ENCODE data around the gene RPS4Y2. TPM values are rescaled to one million over a fixed set of nuclear protein-coding genes. Genes with fewer than 3 reads are reported as not detected.

RPS4Y2 gene
- total RNA-seq, 1 experiment from 2014 or later, result not detected

DNA sequence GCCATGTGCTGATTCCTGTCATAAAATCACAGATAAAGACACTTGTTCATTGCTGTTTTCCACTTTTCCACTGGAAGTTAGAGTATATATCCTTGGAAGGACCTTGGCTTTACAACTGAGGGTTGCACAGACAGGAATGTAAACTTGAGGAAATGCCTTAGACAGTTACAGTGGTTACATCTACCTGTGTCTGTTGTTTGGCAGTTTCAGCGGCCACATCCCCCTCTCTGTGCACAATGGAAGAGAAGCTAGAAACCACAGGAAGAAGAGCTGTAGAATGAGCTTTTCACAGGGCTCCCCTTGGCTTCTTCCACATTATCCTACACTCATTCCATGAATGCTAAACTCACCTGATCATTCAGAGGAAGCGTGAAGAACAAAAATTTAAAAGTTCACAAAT lies 9.0 kb upstream of the RPS4Y2 start:
- POLR2A ChIA-PET, result no interaction called here
- CTCF ChIA-PET, result no interaction called here
- H3K9me3 Mint-ChIP-seq, result peaks cover 41% of the 10 kb centered on the region
- no peak overlapping the region for H3K4me3 Mint-ChIP-seq
- H3K27me3 Mint-ChIP-seq (ENCODE audit: low read depth), result no peaks in the 10 kb centered on the region
- DNase-seq (ENCODE audit: low spot score), result no peak
- TF ChIP-seq, protein P1, sequence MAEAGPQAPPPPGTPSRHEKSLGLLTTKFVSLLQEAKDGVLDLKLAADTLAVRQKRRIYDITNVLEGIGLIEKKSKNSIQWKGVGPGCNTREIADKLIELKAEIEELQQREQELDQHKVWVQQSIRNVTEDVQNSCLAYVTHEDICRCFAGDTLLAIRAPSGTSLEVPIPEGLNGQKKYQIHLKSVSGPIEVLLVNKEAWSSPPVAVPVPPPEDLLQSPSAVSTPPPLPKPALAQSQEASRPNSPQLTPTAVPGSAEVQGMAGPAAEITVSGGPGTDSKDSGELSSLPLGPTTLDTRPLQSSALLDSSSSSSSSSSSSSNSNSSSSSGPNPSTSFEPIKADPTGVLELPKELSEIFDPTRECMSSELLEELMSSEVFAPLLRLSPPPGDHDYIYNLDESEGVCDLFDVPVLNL (CRISPR knock-in tag; IDR thresholded peaks at IDR 0.05; ENCODE audit: borderline replicate concordance, low read depth), result no peak
- TF ChIP-seq SOX15 (CRISPR knock-in tag; IDR thresholded peaks at IDR 0.05) (no peak), NR2C2 (CRISPR knock-in tag; IDR thresholded peaks at IDR 0.05) (no peak), JAZF1 (CRISPR knock-in tag; IDR thresholded peaks at IDR 0.05) (no peak), STAT6 (CRISPR knock-in tag; conservative IDR thresholded peaks at IDR 0.05; ENCODE audit: low read depth) (no peak), GRHL2 (CRISPR knock-in tag; IDR thresholded peaks at IDR 0.05; ENCODE audit: insufficient replicate concordance, severe bottlenecking) (no peak), CBFB (CRISPR knock-in tag; IDR thresholded peaks at IDR 0.05; ENCODE audit: low read depth) (no peak)
- TF ChIP-seq, protein P2, sequence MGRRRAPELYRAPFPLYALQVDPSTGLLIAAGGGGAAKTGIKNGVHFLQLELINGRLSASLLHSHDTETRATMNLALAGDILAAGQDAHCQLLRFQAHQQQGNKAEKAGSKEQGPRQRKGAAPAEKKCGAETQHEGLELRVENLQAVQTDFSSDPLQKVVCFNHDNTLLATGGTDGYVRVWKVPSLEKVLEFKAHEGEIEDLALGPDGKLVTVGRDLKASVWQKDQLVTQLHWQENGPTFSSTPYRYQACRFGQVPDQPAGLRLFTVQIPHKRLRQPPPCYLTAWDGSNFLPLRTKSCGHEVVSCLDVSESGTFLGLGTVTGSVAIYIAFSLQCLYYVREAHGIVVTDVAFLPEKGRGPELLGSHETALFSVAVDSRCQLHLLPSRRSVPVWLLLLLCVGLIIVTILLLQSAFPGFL (CRISPR knock-in tag; IDR thresholded peaks at IDR 0.05; ENCODE audit: borderline replicate concordance), result no peak
- TF ChIP-seq, protein P3, sequence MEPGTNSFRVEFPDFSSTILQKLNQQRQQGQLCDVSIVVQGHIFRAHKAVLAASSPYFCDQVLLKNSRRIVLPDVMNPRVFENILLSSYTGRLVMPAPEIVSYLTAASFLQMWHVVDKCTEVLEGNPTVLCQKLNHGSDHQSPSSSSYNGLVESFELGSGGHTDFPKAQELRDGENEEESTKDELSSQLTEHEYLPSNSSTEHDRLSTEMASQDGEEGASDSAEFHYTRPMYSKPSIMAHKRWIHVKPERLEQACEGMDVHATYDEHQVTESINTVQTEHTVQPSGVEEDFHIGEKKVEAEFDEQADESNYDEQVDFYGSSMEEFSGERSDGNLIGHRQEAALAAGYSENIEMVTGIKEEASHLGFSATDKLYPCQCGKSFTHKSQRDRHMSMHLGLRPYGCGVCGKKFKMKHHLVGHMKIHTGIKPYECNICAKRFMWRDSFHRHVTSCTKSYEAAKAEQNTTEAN (CRISPR knock-in tag; IDR thresholded peaks at IDR 0.05), result no peak
- TF ChIP-seq, protein P4, sequence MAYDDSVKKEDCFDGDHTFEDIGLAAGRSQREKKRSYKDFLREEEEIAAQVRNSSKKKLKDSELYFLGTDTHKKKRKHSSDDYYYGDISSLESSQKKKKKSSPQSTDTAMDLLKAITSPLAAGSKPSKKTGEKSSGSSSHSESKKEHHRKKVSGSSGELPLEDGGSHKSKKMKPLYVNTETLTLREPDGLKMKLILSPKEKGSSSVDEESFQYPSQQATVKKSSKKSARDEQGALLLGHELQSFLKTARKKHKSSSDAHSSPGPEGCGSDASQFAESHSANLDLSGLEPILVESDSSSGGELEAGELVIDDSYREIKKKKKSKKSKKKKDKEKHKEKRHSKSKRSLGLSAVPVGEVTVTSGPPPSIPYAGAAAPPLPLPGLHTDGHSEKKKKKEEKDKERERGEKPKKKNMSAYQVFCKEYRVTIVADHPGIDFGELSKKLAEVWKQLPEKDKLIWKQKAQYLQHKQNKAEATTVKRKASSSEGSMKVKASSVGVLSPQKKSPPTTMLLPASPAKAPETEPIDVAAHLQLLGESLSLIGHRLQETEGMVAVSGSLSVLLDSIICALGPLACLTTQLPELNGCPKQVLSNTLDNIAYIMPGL (CRISPR knock-in tag; IDR thresholded peaks at IDR 0.05), result no peak
- TF ChIP-seq, protein P5, sequence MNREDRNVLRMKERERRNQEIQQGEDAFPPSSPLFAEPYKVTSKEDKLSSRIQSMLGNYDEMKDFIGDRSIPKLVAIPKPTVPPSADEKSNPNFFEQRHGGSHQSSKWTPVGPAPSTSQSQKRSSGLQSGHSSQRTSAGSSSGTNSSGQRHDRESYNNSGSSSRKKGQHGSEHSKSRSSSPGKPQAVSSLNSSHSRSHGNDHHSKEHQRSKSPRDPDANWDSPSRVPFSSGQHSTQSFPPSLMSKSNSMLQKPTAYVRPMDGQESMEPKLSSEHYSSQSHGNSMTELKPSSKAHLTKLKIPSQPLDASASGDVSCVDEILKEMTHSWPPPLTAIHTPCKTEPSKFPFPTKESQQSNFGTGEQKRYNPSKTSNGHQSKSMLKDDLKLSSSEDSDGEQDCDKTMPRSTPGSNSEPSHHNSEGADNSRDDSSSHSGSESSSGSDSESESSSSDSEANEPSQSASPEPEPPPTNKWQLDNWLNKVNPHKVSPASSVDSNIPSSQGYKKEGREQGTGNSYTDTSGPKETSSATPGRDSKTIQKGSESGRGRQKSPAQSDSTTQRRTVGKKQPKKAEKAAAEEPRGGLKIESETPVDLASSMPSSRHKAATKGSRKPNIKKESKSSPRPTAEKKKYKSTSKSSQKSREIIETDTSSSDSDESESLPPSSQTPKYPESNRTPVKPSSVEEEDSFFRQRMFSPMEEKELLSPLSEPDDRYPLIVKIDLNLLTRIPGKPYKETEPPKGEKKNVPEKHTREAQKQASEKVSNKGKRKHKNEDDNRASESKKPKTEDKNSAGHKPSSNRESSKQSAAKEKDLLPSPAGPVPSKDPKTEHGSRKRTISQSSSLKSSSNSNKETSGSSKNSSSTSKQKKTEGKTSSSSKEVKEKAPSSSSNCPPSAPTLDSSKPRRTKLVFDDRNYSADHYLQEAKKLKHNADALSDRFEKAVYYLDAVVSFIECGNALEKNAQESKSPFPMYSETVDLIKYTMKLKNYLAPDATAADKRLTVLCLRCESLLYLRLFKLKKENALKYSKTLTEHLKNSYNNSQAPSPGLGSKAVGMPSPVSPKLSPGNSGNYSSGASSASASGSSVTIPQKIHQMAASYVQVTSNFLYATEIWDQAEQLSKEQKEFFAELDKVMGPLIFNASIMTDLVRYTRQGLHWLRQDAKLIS (CRISPR knock-in tag; IDR thresholded peaks at IDR 0.05; ENCODE audit: borderline replicate concordance), result no peak
- TF ChIP-seq, protein P6, sequence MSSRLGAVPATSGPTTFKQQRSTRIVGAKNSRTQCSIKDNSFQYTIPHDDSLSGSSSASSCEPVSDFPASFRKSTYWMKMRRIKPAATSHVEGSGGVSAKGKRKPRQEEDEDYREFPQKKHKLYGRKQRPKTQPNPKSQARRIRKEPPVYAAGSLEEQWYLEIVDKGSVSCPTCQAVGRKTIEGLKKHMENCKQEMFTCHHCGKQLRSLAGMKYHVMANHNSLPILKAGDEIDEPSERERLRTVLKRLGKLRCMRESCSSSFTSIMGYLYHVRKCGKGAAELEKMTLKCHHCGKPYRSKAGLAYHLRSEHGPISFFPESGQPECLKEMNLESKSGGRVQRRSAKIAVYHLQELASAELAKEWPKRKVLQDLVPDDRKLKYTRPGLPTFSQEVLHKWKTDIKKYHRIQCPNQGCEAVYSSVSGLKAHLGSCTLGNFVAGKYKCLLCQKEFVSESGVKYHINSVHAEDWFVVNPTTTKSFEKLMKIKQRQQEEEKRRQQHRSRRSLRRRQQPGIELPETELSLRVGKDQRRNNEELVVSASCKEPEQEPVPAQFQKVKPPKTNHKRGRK (CRISPR knock-in tag; IDR thresholded peaks at IDR 0.05; ENCODE audit: borderline replicate concordance), result no peak
- peaks cover 30% of the 10 kb centered on the region for H3K36me3 Mint-ChIP-seq
- H3K4me1 Mint-ChIP-seq, result no peaks in the 10 kb centered on the region
- no peak for ATAC-seq
- H3K27ac Mint-ChIP-seq, result no peak overlapping the region
